Breast epithelium (tissue), 3 donors: Measurements from ENCODE around the gene PPP1R37.

ENCODE experiments used
- POLR2A ChIP-seq: fragments of 450-650 bp; IDR thresholded peaks from one replicate; pipeline ENCODE4 v1.6.1; 2016; ENCODE audit warnings: antibody characterized with exemption, mild to moderate bottlenecking, moderate library complexity
- POLR2AphosphoS5 ChIP-seq, 3 donors: sonication (generic); formaldehyde crosslinking; IDR thresholded peaks; one replicate each; pipeline ENCODE4 v1.6.1; 2017; ENCODE audit warnings: antibody characterized with exemption in 3 of 3
- TF ChIP-seq, protein P1 (sequence below), 3 donors: fragments of 450-650 bp; IDR thresholded peaks; one replicate each; pipeline ENCODE4 v1.5.1; 2016 to 2017; ENCODE audit warnings: antibody characterized with exemption in 3 of 3, mild to moderate bottlenecking in 3 of 3, moderate library complexity in 3 of 3

DNA sequence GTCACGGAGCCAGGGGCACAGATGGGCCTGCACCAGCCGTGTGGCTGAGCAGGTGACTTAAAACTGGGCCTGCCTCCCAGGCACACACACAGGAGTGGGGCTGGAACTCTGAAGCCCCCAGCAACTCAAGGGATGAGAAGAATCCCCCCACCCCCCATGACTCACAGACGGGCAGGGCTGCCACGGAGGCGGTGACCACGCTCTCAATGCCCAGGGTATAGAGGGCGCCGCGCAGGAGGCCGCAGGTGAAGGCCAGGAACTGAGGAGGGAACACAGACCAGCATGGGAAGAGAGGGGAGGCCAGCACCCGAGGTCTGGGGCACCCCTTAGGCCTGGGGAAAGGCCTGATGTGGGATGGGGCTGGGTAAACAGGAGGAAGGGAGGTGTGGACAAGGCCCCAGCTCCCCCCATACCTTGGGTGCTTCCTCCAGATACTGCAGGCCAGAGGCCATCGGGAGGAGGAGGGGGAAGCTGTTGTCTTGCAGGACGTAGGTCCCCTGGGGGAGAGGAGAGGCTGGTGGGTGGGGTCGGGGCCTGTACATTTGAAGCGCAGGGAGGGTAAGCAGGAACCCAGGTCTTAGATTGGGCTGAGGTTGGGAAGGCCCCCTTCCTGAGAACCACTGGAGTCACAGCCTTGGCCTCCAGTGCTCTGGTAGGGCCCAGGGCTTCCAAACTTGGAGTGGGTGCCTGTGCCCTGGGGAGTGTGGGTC lies 70.9 kb downstream of the PPP1R37 start:
- TF ChIP-seq, protein P1, sequence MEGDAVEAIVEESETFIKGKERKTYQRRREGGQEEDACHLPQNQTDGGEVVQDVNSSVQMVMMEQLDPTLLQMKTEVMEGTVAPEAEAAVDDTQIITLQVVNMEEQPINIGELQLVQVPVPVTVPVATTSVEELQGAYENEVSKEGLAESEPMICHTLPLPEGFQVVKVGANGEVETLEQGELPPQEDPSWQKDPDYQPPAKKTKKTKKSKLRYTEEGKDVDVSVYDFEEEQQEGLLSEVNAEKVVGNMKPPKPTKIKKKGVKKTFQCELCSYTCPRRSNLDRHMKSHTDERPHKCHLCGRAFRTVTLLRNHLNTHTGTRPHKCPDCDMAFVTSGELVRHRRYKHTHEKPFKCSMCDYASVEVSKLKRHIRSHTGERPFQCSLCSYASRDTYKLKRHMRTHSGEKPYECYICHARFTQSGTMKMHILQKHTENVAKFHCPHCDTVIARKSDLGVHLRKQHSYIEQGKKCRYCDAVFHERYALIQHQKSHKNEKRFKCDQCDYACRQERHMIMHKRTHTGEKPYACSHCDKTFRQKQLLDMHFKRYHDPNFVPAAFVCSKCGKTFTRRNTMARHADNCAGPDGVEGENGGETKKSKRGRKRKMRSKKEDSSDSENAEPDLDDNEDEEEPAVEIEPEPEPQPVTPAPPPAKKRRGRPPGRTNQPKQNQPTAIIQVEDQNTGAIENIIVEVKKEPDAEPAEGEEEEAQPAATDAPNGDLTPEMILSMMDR (IDR thresholded peaks at IDR 0.05), result no peak
- no peak for TF ChIP-seq POLR2A
- no peak for TF ChIP-seq POLR2AphosphoS5 (IDR thresholded peaks at IDR 0.05)
